ENCODE data around the gene CHGA. TPM values are rescaled to one million over a fixed set of nuclear protein-coding genes. Genes with fewer than 3 reads are reported as not detected.

The CHGA gene
- total RNA-seq, 6 experiments from 2014 or later = 0.18 to 0.25 TPM; not detected in 4

DNA sequence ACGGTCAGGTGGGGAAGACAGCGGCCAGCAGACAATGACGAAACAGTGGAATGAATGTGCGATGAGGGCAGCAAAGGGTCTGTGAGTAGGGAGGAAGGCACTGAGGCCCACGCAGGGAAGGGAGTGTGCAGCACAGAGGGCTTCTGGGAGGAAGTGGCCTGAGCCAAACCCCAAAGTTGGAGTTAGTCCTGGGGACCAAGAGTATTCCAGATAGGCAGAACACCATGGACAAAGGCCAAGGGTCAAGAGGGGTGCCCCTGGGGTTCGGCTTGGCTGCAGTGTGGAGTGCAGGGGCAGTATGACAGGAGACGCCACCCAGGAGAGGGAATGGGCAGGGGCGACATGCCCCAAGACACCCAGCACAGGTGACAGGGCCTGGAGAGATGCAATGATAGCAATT, 58.8 kb downstream of the CHGA start:
- DNase-seq (peak in 1 of 3 donors; percentile 17), ATAC-seq (no peak)
- no peak overlapping the region for H3K4me3 ChIP-seq
- peaks cover under 1 to 26% (median 16%) of the 10 kb centered on the region in 4 donors for H3K4me1 ChIP-seq
- intact Hi-C loops (cut with DNase I) = no loop called here
- WGBS (ENCODE audit: insufficient coverage, low coverage, low lambda C conversion rate, missing lambda C conversion rate) = 86% methylated on average over 6 of the region's 8 CpGs
- no peak overlapping the region for H3K27ac ChIP-seq
- no peaks in the 10 kb centered on the region for H3K27me3 ChIP-seq
- TF ChIP-seq, protein P1, sequence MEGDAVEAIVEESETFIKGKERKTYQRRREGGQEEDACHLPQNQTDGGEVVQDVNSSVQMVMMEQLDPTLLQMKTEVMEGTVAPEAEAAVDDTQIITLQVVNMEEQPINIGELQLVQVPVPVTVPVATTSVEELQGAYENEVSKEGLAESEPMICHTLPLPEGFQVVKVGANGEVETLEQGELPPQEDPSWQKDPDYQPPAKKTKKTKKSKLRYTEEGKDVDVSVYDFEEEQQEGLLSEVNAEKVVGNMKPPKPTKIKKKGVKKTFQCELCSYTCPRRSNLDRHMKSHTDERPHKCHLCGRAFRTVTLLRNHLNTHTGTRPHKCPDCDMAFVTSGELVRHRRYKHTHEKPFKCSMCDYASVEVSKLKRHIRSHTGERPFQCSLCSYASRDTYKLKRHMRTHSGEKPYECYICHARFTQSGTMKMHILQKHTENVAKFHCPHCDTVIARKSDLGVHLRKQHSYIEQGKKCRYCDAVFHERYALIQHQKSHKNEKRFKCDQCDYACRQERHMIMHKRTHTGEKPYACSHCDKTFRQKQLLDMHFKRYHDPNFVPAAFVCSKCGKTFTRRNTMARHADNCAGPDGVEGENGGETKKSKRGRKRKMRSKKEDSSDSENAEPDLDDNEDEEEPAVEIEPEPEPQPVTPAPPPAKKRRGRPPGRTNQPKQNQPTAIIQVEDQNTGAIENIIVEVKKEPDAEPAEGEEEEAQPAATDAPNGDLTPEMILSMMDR (IDR thresholded peaks at IDR 0.05) = no peak
- TF ChIP-seq POLR2A (IDR thresholded peaks at IDR 0.05) = no peak
- H3K36me3 ChIP-seq = no peaks in the 10 kb centered on the region
- peaks cover 0 to 2% (median 0%) of the 10 kb centered on the region in 4 donors for H3K9me3 ChIP-seq

DNA sequence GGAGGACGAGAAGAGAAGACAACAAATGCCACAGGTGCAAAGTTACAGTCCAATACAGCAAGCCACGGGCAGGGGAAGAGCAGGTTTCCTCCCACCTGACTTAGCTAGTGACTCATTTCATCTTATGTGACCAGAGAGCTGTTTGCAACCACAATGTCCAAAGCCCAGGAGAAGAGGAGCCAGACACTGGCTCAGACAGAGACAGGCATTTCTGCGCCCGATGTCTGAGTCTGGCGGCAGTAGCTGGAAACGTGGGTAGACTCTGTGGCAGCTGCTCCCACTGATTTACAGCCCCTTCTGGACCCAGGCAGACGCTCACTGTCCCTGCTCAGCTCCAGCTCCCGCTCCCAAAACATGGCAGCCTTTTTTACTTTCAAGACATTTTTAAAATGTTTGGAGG, 60.0 kb downstream of the CHGA start:
- Histone ChIP-seq H3K4me3 (no peak overlapping the region), H3K9me3 (peaks cover 0 to 2% (median 0%) of the 10 kb centered on the region in 4 donors), H3K36me3 (no peaks in the 10 kb centered on the region), H3K27me3 (no peaks in the 10 kb centered on the region), H3K27ac (no peak overlapping the region), H3K4me1 (peaks cover 3 to 32% (median 21%) of the 10 kb centered on the region in 4 donors)
- no peak for TF ChIP-seq POLR2A (IDR thresholded peaks at IDR 0.05)
- TF ChIP-seq, protein P1 (IDR thresholded peaks at IDR 0.05) = no peak
- DNase-seq (peak in 1 of 3 donors; percentile 15), ATAC-seq (no peak)
- intact Hi-C loops (cut with DNase I) = no loop called here
- 100% methylated on average over 2 of the region's 8 CpGs for WGBS (ENCODE audit: insufficient coverage, low coverage, low lambda C conversion rate, missing lambda C conversion rate)

DNA sequence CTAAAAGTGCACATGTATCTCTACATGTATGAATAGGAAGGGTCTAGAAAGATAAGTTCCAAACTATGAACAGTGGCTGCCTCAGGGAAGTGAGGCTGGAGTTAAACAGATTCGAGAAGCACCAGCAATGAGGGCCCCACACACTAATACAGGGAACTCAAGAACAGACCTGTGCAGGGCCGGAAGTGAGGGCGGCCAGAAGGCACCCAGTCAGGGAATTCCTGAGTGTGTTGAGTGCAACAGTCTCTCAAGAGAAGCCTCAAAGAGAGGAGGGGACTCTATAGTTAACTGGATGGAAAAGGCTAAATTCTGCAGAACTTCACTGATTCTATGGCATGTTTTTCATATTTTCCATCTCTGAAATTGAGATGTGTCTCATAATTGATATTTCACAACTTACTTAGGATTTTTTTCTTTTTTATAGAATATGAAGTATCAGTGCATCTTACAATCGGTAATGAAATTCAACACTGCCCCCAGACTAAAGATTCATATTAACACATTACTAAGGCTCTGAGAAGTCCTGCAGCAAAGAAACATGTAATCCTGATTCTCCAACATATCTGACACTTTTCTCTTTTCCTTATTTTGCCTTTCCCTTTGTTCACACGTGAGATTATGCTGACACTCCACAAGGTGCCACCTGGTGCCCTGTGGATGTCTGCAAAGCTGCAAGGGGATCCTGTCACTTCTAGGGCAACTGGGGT, 61.3 kb downstream of the CHGA start:
- H3K9me3 ChIP-seq = no peaks in the 10 kb centered on the region
- H3K27ac ChIP-seq = peak overlapping the region; percentile 49 to 90 (median 63)
- no peaks in the 10 kb centered on the region for H3K27me3 ChIP-seq
- no peak for TF ChIP-seq POLR2A (IDR thresholded peaks at IDR 0.05)
- TF ChIP-seq, protein P1 (IDR thresholded peaks at IDR 0.05) = no peak
- H3K4me1 ChIP-seq = peaks cover 3 to 32% (median 21%) of the 10 kb centered on the region in 4 donors
- H3K4me3 ChIP-seq = no peak overlapping the region
- no peak for ATAC-seq
- H3K36me3 ChIP-seq = no peaks in the 10 kb centered on the region
- DNase-seq = peak in 1 of 3 donors; percentile 13
- intact Hi-C loops (cut with DNase I) = no loop called here
- 61% methylated on average over 3 of the region's 5 CpGs for WGBS (ENCODE audit: insufficient coverage, low coverage, low lambda C conversion rate, missing lambda C conversion rate)

Other genes with a start within 250 kb of the CHGA start
- 100 to 1,000 TPM in 1 of 6 experiments, 10 to 100 TPM in 5; 39.6 to 111 (median 49.3) TPM for gene LGMN, start 174.5 kb upstream of the CHGA start, total RNA-seq
- 10 to 100 TPM; 20.0 to 35.6 (median 28.8) TPM for gene GOLGA5, start 128.8 kb upstream of the CHGA start, total RNA-seq
- 10 to 100 TPM; 28.4 to 61.0 (median 40.0) TPM for gene ITPK1, start 192.8 kb downstream of the CHGA start, total RNA-seq

All from right lobe of liver (tissue), 6 donors.